GM12875 (cell line): ENCODE data around the gene ACAP3.

Source experiments
- H3K4me3 ChIP-seq: one replicate; pipeline ENCODE4 v1.5.1; 2011; ENCODE audit warnings: low read depth, low read length, control low read depth
- TF ChIP-seq, protein P1 (sequence below): IDR thresholded peaks from 2 replicates; pipeline ENCODE4 v1.5.1; 2011; ENCODE audit warnings: low read depth, mild to moderate bottlenecking, control low read depth, inconsistent platforms, low read length, moderate library complexity, borderline replicate concordance; ENCODE audit not compliant: insufficient read depth

Gene ACAP3

DNA sequence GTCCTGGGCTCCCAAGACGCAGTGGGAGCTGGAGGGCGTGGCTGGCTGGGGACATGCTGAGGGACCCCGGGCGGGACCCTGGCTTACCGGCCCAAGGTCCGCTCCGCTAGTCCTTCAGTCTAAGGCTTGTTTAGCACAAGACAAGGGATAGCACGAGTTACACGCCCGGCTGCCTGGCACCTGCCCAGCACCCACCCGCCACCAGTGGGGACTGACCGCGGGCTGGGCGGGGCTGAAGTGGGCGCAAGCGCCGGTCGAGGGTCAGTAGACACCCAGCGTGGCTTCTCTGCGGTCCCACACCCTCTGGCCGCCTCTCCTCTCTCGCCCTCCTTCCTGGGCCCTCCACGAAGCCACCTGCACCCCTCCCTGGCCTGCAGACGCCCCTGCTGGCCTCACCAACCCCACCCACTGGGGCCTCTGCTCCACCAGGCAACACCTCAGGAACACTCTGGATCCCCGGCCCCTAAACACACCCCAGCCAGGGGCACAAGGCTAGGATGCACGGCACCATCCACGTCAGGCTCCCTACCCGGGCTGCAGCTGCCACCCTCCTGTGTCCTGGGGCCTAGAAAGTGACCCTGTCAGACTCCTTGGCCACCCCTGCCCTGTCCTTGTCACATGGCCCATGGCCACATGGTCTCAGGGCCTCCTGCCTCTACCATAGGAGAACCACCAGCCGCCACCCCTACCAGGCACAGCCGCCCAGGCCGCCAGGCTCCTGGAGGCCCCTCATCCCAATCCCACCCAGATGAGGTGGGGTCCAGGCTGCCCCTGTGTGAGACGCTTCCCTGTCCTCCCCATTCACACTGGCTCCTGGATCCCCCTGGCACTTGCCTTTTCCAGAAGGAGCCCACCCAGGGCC lies 29.4 kb upstream of the ACAP3 start:
- TF ChIP-seq, protein P1, sequence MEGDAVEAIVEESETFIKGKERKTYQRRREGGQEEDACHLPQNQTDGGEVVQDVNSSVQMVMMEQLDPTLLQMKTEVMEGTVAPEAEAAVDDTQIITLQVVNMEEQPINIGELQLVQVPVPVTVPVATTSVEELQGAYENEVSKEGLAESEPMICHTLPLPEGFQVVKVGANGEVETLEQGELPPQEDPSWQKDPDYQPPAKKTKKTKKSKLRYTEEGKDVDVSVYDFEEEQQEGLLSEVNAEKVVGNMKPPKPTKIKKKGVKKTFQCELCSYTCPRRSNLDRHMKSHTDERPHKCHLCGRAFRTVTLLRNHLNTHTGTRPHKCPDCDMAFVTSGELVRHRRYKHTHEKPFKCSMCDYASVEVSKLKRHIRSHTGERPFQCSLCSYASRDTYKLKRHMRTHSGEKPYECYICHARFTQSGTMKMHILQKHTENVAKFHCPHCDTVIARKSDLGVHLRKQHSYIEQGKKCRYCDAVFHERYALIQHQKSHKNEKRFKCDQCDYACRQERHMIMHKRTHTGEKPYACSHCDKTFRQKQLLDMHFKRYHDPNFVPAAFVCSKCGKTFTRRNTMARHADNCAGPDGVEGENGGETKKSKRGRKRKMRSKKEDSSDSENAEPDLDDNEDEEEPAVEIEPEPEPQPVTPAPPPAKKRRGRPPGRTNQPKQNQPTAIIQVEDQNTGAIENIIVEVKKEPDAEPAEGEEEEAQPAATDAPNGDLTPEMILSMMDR: no peak
- H3K4me3 ChIP-seq: no peak overlapping the region

DNA sequence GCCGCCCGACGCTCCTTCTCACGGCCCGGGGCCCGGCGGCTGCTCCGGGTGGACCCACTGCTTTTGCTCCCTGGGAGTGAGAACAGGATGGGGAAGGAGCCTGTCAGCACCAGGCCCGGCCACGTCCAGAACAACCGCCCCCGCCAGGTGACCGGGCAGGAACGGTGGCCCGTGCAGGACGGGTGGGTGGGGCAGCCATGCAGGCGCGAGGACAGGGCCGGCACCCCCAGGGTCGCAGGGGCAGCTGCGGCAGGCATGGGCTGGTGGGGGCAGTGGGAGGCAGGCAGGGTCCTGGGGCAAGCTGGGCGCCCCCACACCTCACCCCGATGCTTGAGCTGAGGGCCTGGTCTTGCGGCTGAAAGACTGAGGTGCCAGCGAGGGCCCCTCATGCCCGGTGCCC lies 28.7 kb upstream of the ACAP3 start:
- no peak overlapping the region for H3K4me3 ChIP-seq
- TF ChIP-seq, protein P1: no peak

DNA sequence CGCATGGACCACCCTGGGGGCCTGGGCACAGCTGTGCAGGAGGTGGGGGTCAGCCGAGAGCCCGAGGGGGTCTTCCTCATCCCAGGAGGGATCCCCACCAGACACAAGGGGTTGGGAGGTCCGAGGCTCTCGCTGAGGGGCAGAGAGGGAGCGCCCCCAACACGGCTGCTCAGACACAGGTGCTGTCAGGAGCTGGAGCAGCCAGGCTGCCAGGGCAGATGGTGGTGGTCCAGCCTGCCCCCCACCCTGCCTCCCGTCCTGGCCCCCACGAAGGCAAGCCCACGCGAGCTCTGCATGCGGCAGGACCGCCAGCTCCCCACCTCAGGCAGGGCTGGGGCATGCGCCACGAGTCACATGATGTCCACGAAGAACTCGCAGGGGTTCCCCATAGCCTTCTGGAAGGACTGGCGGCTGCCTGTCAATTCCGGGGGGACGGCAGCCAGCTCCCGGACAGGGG lies 28.1 kb upstream of the ACAP3 start:
- TF ChIP-seq, protein P1: no peak
- H3K4me3 ChIP-seq: no peak overlapping the region

DNA sequence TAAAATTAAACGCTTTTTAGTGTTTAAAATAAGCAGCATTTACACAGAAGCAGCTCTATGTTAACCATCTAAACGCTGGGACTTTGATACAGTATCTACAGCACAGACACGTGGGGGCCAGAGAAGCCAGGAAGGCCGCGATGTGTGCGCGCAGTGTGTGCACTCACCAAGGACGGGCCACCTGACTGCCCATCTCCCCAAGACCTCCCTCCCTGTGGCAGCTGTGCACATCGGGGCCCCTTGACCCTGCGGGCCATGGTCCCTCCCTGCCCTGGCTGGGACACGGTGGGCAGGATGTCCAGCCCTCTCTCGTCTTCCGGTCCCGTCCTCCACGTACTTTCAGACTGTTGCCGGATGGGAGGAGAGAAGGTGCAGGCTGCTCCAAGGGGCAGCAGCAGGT lies 27.6 kb upstream of the ACAP3 start:
- no peak overlapping the region for H3K4me3 ChIP-seq
- TF ChIP-seq, protein P1: no peak

DNA sequence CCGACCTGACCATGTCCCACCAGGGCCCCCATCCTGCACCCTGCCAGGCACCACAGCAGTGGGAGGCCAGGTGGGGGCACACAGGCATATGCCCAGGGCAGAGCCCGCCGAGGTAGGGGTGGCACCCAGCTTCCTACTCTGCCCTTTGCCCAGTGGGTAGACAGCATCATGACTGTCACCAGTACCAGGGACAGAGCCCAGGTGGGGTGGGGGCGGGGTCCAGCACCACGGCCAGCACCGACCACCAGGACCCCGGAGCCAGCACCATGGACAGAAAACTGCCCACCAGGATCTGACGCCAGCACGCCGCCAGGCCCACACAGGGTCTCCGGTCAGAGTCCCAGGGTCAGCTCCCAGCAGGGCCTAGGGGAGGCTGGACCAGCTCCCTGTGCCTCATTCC lies 27.1 kb upstream of the ACAP3 start:
- no peak overlapping the region for H3K4me3 ChIP-seq
- TF ChIP-seq, protein P1: no peak

DNA sequence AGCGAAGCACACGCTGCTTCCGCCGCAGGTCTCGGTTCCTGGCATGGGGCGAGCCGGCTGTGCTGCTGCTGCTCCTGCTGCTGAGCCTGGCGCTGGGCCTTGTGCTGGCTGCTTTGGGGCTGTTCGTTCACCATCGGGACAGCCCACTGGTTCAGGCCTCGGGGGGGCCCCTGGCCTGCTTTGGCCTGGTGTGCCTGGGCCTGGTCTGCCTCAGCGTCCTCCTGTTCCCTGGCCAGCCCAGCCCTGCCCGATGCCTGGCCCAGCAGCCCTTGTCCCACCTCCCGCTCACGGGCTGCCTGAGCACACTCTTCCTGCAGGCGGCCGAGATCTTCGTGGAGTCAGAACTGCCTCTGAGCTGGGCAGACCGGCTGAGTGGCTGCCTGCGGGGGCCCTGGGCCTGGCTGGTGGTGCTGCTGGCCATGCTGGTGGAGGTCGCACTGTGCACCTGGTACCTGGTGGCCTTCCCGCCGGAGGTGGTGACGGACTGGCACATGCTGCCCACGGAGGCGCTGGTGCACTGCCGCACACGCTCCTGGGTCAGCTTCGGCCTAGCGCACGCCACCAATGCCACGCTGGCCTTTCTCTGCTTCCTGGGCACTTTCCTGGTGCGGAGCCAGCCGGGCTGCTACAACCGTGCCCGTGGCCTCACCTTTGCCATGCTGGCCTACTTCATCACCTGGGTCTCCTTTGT lies 26.0 kb upstream of the ACAP3 start:
- no peak overlapping the region for H3K4me3 ChIP-seq
- TF ChIP-seq, protein P1: no peak
